GM18498 (cell line): ENCODE results near the gene HEPHL1.
"Not testable (repeated sequence)": the region's sequence is repeated elsewhere in the genome, so short reads cannot be mapped to it uniquely, and the experiment has no call there.

Experiments
- ATAC-seq: cut with Tn5 transposase; IDR thresholded peaks from one replicate; pipeline ENCODE4 v1.9.1; 2021; ENCODE audit warnings: mild to moderate bottlenecking, moderate library complexity; ENCODE audit not compliant: unreplicated experiment

HEPHL1 gene

DNA sequence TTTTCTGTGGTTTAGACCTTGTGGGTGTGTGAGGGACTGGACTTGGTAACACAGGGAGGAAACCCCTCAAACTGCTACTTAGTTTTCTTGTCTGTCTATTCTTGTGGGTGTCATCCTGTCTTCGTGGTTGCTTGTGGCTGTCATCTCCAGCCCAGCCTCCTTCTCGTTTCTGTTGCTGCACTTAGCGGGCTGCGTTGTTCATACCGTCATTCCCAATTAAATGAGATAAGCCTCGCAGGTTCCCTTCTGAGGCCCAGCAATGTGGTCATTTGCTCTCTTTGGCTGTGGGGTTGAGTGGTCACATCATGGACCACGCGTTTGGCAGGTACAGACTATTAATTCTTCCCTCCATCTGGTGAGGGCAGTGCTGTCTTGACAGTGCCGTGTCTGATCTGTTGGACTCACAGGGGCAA lies 126.3 kb downstream of the HEPHL1 start:
- ATAC-seq: peak; percentile 61

GRCh38 chr11:94148189-94148588 lies 127.0 kb downstream of the HEPHL1 start:
- no peak for ATAC-seq

GRCh38 chr11:94149431-94150017 lies 128.4 kb downstream of the HEPHL1 start:
- no peak for ATAC-seq

- no peak for ATAC-seq
Measured at GRCh38 chr11:94150056-94150455, 128.9 kb downstream of the HEPHL1 start.

DNA sequence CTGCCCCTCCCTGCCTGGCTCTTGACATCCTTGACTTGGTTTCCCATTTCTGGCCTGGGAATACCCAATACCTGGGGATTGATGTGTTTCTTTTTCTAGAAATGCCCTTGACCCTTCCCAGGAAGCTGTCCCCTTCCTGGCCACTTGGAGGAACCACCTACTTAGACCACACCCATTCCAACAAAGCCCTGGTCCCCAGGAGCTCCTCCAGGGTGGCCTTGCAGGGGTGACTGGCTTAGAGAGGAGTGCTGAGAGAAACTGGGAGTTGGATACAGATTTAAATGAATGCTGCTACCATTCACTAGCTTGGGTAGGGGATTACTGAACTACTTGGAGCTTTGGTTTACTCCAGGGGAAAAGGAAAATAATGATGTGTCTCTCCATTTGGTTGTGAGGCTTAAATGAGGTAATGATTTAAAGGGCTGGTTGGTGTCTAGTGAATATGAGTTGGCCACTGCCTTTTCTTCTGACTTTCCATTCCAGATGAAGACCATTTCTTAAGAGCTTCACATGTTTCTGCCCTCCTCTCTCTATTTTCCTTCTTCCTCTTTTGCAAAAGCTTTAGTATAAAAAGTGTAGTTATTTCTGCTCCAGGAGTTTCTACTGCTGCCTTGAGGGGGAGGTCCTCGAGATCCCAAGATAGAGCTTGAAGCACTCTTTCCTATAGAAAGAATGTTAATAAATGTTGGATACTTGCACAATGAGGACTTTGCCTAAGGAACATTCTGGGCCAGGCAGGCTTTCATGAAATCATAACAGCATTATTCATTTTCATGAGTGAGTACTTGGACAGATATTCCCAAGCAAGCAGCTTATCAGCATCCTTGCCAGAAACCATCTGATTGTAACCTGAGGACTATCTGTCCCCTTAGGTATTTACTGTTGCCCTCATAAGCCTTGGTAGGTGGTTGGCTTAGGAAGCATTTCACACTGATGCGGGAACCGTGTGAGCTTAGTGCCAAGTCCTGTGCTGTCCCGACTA lies 129.8 kb downstream of the HEPHL1 start:
- ATAC-seq: no peak

- ATAC-seq: peak; percentile 54
Measured at GRCh38 chr11:94151903-94152677, 130.9 kb downstream of the HEPHL1 start.

GRCh38 chr11:94152678-94153065 lies 131.5 kb downstream of the HEPHL1 start:
- ATAC-seq: no peak

GRCh38 chr11:94153320-94153719 lies 132.2 kb downstream of the HEPHL1 start:
- ATAC-seq: no peak

DNA sequence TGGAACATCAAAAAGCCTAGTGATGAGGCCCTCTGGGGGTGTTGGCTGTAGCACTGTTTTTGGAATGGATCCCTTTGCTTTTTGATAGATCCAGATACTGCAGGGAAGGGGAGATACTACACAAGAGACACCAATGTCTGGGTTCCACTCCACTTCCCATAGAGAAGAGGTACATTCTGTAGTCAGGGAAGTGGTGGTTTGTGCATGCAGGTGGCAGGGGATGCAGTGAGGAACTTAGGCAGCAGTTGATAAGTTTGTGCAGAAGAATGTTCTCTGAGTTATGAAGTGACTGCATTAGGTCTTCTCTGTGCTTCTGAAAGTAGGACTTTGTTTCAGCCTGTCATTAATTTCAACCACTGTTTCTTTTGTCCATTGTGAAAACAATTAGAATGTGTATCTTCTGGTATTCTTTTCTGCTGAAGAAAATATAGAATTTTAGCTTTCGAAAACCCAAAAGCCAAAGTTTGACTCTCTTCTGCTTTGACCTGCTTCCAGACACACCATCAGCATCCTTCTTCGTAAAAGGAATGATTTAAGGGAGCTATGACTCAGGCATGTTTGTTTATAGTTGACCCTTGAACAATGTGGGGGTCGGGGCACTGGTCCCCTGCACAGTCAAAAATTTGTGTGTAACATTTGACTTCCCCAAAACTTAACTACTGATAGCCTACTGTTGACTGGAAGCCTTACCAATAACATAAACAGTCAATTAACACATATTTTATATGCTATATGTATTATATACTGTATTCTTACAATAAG lies 133.1 kb downstream of the HEPHL1 start:
- ATAC-seq: no peak

- not testable (repeated sequence) for ATAC-seq
Measured at GRCh38 chr11:94157339-94157738, 136.2 kb downstream of the HEPHL1 start.
